GM23338 (cell line): Measurements from ENCODE around the gene RBM19. TPM values are rescaled to one million over a fixed set of nuclear protein-coding genes. Genes with fewer than 3 reads are reported as not detected.

Experiments
- ATAC-seq: fragments of 200-7000 bp; cut with Tn5 transposase; 3 replicates; pipeline ENCODE4 v1.9.1; 2020
- DNase-seq: peaks from one replicate; pipeline ENCODE4 v3.0.0-alpha.2; 2015; ENCODE audit warnings: low spot score
- H2AFZ ChIP-seq: fragments of 200-600 bp; sonication (generic); 2 replicates; pipeline ENCODE4 v1.8.0; 2016; ENCODE audit warnings: antibody characterized with exemption, mild to moderate bottlenecking, moderate library complexity
- H3F3A ChIP-seq: fragments of 200-600 bp; sonication (generic); replicated peaks from 2 replicates; pipeline ENCODE4 v1.8.0; 2017; ENCODE audit warnings: antibody characterized with exemption, mixed run types, low read depth
- H3K27ac ChIP-seq: fragments of 200-600 bp; sonication (generic); 2 replicates; pipeline ENCODE4 v1.6.1; 2016; ENCODE audit warnings: low read depth
- H3K27me3 ChIP-seq: fragments of 200-600 bp; sonication (generic); 2 replicates; pipeline ENCODE4 v1.8.0; 2016; ENCODE audit warnings: mild to moderate bottlenecking, mixed run types, moderate library complexity; ENCODE audit not compliant: insufficient read depth
- H3K36me3 ChIP-seq: fragments of 200-600 bp; sonication (generic); 2 replicates; pipeline ENCODE4 v1.8.0; 2016; ENCODE audit warnings: mild to moderate bottlenecking; ENCODE audit not compliant: insufficient read depth
- H3K4me1 ChIP-seq: fragments of 200-600 bp; sonication (generic); 2 replicates; pipeline ENCODE4 v1.8.0; 2016; ENCODE audit warnings: mild to moderate bottlenecking, moderate library complexity; ENCODE audit not compliant: insufficient read depth
- H3K4me2 ChIP-seq: fragments of 200-600 bp; sonication (generic); 2 replicates; pipeline ENCODE4 v1.7.1; 2017; ENCODE audit warnings: mixed run types
- H3K4me3 ChIP-seq: fragments of 200-600 bp; sonication (generic); 2 replicates; pipeline ENCODE4 v1.6.1; 2016; ENCODE audit warnings: mixed run types
- H3K79me2 ChIP-seq: fragments of 200-600 bp; sonication (generic); replicated peaks from 2 replicates; pipeline ENCODE4 v1.8.0; 2017; ENCODE audit warnings: mild to moderate bottlenecking; ENCODE audit not compliant: insufficient read depth
- H3K9me2 ChIP-seq: fragments of 200-600 bp; sonication (generic); 2 replicates; pipeline ENCODE4 v1.8.0; 2017; ENCODE audit not compliant: insufficient read depth
- H4K20me1 ChIP-seq: fragments of 200-600 bp; sonication (generic); replicated peaks from 2 replicates; pipeline ENCODE4 v1.8.0; 2017; ENCODE audit warnings: mild to moderate bottlenecking; ENCODE audit not compliant: insufficient read depth
- H3K27ac Mint-ChIP-seq: 2 replicates; pipeline ENCODE4 v1.8.0; 2020; ENCODE audit warnings: inconsistent platforms, mild to moderate bottlenecking, moderate library complexity, mixed read lengths
- H3K27me3 Mint-ChIP-seq: 3 replicates; pipeline ENCODE4 v1.8.0; 2022; ENCODE audit warnings: low read depth, mild to moderate bottlenecking, moderate library complexity, mixed read lengths, inconsistent platforms; ENCODE audit not compliant: insufficient read depth, poor library complexity
- H3K36me3 Mint-ChIP-seq: 3 replicates; pipeline ENCODE4 v1.8.0; 2021; ENCODE audit warnings: low read depth, mild to moderate bottlenecking, inconsistent platforms, moderate library complexity, mixed read lengths
- H3K4me1 Mint-ChIP-seq: 3 replicates; pipeline ENCODE4 v1.8.0; 2020; ENCODE audit warnings: mild to moderate bottlenecking, inconsistent platforms, mixed read lengths
- H3K4me3 Mint-ChIP-seq: 3 replicates; pipeline ENCODE4 v1.8.0; 2021; ENCODE audit warnings: moderate library complexity, mild to moderate bottlenecking, inconsistent platforms, mixed read lengths
- H3K9me3 Mint-ChIP-seq: 3 replicates; pipeline ENCODE4 v1.8.0; 2020; ENCODE audit warnings: moderate library complexity, mild to moderate bottlenecking, inconsistent platforms, mixed read lengths
- CREB1 ChIP-seq: fragments of 250-450 bp; sonication (Bioruptor Pico); IDR thresholded peaks from 2 replicates; pipeline ENCODE4 v1.5.0; 2020; ENCODE audit warnings: low read depth, mild to moderate bottlenecking, moderate library complexity
- CTCF ChIP-seq, 2 experiments: fragments of 200-600 bp in 1 of 2; sonication (generic) in 1 of 2; conservative IDR thresholded peaks; 2 replicates each; pipeline versions ENCODE4 v1.5.1 to v1.6.1; 2016 to 2017; ENCODE audit warnings: antibody characterized with exemption in 2 of 2, low read depth in 2 of 2, mild to moderate bottlenecking in 2 of 2, moderate library complexity in 1 of 2
- ETS1 ChIP-seq: IDR thresholded peaks from 2 replicates; pipeline ENCODE4 v1.6.1; 2016; ENCODE audit warnings: antibody characterized with exemption
- EZH2 ChIP-seq: fragments of 200-600 bp; sonication (generic); IDR thresholded peaks from one replicate; pipeline ENCODE4 v1.8.0; 2017; ENCODE audit warnings: antibody characterized with exemption, mild to moderate bottlenecking, low read depth; ENCODE audit not compliant: unreplicated experiment
- EZH2phosphoT487 ChIP-seq: fragments of 200-600 bp; sonication (generic); IDR thresholded peaks from one replicate; pipeline ENCODE4 v1.8.1; 2018; ENCODE audit warnings: antibody characterized with exemption; ENCODE audit not compliant: unreplicated experiment
- JUNB ChIP-seq: IDR thresholded peaks from one replicate; pipeline ENCODE4 v1.6.1; 2016; ENCODE audit warnings: antibody characterized with exemption; ENCODE audit not compliant: unreplicated experiment
- NANOG ChIP-seq: IDR thresholded peaks from 2 replicates; pipeline ENCODE4 v1.6.1; 2016; ENCODE audit warnings: antibody characterized with exemption, borderline replicate concordance
- STAT1 ChIP-seq: IDR thresholded peaks from one replicate; pipeline ENCODE4 v1.6.1; 2016; ENCODE audit warnings: antibody characterized with exemption; ENCODE audit not compliant: unreplicated experiment
- ZNF114 ChIP-seq: fragments of 250-450 bp; sonication (Bioruptor Pico); IDR thresholded peaks from 2 replicates; pipeline ENCODE4 v1.5.0; 2020; ENCODE audit warnings: mild to moderate bottlenecking, moderate library complexity
- ZNF331 ChIP-seq: fragments of 250-450 bp; sonication (Bioruptor Pico); IDR thresholded peaks from 2 replicates; pipeline ENCODE4 v1.5.0; 2020; ENCODE audit warnings: low read depth, mild to moderate bottlenecking, moderate library complexity
- ZNF462 ChIP-seq: fragments of 250-450 bp; sonication (Bioruptor Pico); IDR thresholded peaks from 2 replicates; pipeline ENCODE4 v1.5.0; 2020; ENCODE audit warnings: mild to moderate bottlenecking, moderate library complexity
- polyA plus RNA-seq: library from polyadenylated mRNA; unstranded; fragments of >200 nt; fragmentation: Nextera tagmentation; extraction: Ambion mirVana; gene quantifications from 2 replicates; pipeline ENCODE4 v1.2.1, GENCODE V29; 2016
- total RNA-seq: library from RNA; depleted of rRNA; stranded (reverse); fragments of >200 nt; shearing (Covaris generic); gene quantifications from 2 replicates; pipeline ENCODE4 v1.2.3, GENCODE V29; 2014

Gene RBM19
- total and polyA plus RNA-seq, 2 experiments from 2014 or later = 43.4 to 56.7 TPM

DNA sequence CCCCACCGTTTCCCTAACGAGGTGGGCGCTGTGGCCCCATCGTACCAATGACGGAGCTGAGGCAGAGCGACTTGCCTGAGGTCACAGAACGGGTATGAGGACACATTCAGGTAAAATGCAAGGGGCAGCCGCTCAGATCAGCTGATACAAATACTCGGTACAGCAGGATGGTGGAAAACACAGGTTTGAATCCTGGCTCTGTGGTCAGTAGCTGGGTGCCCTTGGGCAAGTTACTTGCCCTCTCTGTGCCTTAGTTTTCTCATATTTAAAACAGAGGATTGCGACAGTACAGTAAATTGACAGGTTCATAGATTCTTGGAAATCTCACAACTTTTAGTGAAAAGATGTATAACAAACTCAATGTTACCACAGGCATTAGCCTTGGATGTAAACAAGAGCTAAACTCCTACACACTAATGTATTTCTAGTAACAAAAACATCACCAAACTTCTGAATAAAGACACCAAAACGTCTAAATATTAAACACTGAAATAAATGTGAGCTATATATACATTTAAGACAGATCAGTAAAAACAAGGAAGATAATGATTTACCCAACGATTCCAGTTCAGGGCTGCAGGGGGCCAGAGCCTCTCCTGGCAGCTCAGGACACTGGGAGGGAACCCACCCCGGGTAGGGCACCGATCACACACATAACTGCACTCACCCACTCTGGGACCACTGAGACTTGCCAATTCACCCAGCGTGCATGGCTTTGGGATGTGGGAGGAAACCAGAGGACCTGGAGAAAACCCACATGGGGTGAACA lies 128.4 kb downstream of the RBM19 start (continued):
- TF ChIP-seq ZNF462 (CRISPR knock-in tag) (no peak), CREB1 (no peak), NANOG (no peak)

- Histone ChIP-seq H3K27ac (no peak overlapping the region), H4K20me1 (no peaks in the 10 kb centered on the region), H3K9me2 (no peaks in the 10 kb centered on the region), H2AFZ (no peak overlapping the region), H3K4me1 (no peaks in the 10 kb centered on the region), H3K27me3 (no peaks in the 10 kb centered on the region), H3K79me2 (no peaks in the 10 kb centered on the region), H3K4me3 (no peak overlapping the region), H3K4me2 (no peak overlapping the region), H3F3A (no peaks in the 10 kb centered on the region), H3K36me3 (no peaks in the 10 kb centered on the region)
- no peak for ATAC-seq
- Mint-ChIP-seq H3K4me3 (no peak overlapping the region), H3K4me1 (peaks cover 8% of the 10 kb centered on the region; the same call in 1 of the 3 replicates), H3K27ac (no peak overlapping the region), H3K36me3 (no peaks in the 10 kb centered on the region; the same call in 2 of the 3 replicates), H3K27me3 (peaks cover 1% of the 10 kb centered on the region), H3K9me3 (no peaks in the 10 kb centered on the region)
- DNase-seq = no peak
- no peak for TF ChIP-seq STAT1
- TF ChIP-seq CREB1 = no peak
- no peak for TF ChIP-seq JUNB
- TF ChIP-seq EZH2 = no peak
- TF ChIP-seq ZNF331 (CRISPR knock-in tag) = no peak
- TF ChIP-seq CTCF (conservative IDR thresholded peaks at IDR 0.05; ENCODE audit: low read depth in 2 of 2) = no peak
- TF ChIP-seq ZNF114 (CRISPR knock-in tag) = no peak
- no peak for TF ChIP-seq NANOG
- no peak for TF ChIP-seq EZH2phosphoT487
- no peak for TF ChIP-seq ETS1
These were observed 129.0 kb downstream of the RBM19 start for GRCh38 chr12:113837084-113837483.
